ENCODE results near the gene ZFAND5. TPM values are rescaled to one million over a fixed set of nuclear protein-coding genes. Genes with fewer than 3 reads are reported as not detected.

Gene ZFAND5
- total and polyA plus RNA-seq, 7 donors: 77.7 to 951 (median 594) TPM

DNA sequence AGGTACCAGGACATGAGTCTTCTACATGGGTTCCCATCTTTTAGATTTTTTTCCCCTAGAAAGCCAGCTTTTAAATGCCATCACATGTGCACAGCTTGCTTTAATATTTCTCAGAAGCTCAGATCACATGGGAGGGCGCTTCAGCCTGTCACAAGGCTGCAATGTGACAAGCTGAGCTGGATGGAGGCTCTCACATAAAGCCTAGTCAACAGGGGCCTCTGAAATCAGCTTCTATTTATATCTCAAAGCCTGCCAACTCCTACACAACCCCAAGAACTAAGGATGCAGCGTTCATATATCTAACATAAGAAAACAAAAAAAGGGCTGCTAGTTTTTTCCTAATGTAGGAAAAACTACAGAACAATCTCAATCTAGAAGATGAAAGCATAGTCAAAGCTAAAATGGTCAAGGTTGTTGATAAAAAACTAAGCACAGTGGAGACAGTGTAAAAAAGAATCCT is 2.3 kb downstream of the ZFAND5 start:
- TF ChIP-seq, protein P1, sequence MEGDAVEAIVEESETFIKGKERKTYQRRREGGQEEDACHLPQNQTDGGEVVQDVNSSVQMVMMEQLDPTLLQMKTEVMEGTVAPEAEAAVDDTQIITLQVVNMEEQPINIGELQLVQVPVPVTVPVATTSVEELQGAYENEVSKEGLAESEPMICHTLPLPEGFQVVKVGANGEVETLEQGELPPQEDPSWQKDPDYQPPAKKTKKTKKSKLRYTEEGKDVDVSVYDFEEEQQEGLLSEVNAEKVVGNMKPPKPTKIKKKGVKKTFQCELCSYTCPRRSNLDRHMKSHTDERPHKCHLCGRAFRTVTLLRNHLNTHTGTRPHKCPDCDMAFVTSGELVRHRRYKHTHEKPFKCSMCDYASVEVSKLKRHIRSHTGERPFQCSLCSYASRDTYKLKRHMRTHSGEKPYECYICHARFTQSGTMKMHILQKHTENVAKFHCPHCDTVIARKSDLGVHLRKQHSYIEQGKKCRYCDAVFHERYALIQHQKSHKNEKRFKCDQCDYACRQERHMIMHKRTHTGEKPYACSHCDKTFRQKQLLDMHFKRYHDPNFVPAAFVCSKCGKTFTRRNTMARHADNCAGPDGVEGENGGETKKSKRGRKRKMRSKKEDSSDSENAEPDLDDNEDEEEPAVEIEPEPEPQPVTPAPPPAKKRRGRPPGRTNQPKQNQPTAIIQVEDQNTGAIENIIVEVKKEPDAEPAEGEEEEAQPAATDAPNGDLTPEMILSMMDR (IDR thresholded peaks at IDR 0.05): no peak
- peak; percentile 61 to 80 for DNase-seq
- H3K4me1 ChIP-seq: peaks cover 34% of the 10 kb centered on the region
- 0 to 2% (median 2%) methylated on average over 2 of the region's 2 CpGs for WGBS, 3 donors
- peak overlapping the region; percentile 84 for H3K4me3 ChIP-seq
- no peaks in the 10 kb centered on the region for H3K27me3 ChIP-seq (ENCODE audit: insufficient read depth in 3 of 3, low read length in 2 of 3)
- ATAC-seq: peak; percentile 56 to 69 (median 66)
- intact Hi-C loops (cut with DNase I): loop anchor here in 1 of 2 donors (5.0 kb wide), 1 partner anchor 215 kb away; no protein-coding TSS in a partner anchor
- H3K36me3 ChIP-seq (ENCODE audit: insufficient read depth in 1 of 2, low read depth in 1 of 2): peaks cover 0 to 50% of the 10 kb centered on the region in 2 donors
- no peaks in the 10 kb centered on the region for H3K9me3 ChIP-seq
- peak overlapping the region; percentile 99 for H3K27ac ChIP-seq

DNA sequence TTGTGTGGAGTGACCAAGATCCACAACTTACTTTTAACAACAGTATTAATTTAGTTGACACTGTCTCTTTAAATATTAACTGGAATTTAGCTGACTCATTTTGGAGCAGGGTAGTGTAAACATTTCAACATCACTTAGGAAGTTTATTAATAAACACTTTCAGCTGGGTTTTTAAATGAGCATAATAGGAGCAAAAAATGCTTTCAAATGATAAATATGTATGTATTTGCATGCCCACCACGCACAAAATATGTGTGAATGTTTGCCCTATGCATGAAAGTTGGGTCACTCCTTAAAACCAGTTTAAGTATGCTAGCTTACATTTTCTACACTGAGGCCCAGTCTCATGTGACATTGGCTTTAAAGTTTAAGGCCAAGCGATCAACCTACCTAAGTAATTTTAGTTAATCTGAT is 2.9 kb downstream of the ZFAND5 start:
- intact Hi-C loops (cut with DNase I): loop anchor here in 1 of 2 donors (5.0 kb wide), 1 partner anchor 215 kb away; no protein-coding TSS in a partner anchor
- peak overlapping the region; percentile 99 for H3K27ac ChIP-seq
- peaks cover 0 to 55% of the 10 kb centered on the region in 2 donors for H3K36me3 ChIP-seq (ENCODE audit: insufficient read depth in 1 of 2, low read depth in 1 of 2)
- no peaks in the 10 kb centered on the region for H3K9me3 ChIP-seq
- H3K4me1 ChIP-seq: peaks cover 40% of the 10 kb centered on the region
- 0 to 3% (median 0%) methylated on average over 2 of the region's 2 CpGs for WGBS, 3 donors
- peak in 2 of 4 donors; percentile 21 to 36 for ATAC-seq
- TF ChIP-seq, protein P1 (IDR thresholded peaks at IDR 0.05): no peak
- no peak for DNase-seq
- peak overlapping the region; percentile 84 for H3K4me3 ChIP-seq
- no peaks in the 10 kb centered on the region for H3K27me3 ChIP-seq (ENCODE audit: insufficient read depth in 3 of 3, low read length in 2 of 3)

DNA sequence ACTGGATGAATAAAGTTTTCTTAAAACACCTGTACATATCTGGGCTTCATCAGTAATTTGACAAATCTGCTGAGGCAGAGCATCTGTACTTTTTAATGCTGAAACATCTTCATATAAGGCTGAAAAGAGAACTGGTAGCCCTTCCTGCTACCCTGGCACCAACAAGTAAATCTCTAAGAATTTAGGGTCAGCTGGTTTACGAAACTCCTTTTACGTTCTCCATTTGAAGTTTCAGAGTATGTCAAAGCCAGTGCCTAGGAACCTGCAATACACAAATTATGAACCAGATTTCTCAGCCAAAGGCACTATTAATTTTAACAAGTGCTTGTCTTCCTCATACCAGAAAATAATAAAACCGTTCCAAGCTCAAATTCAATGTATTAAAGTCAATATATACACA is 3.8 kb downstream of the ZFAND5 start:
- DNase-seq (no peak), ATAC-seq (no peak)
- peak overlapping the region; percentile 84 for H3K4me3 ChIP-seq
- H3K4me1 ChIP-seq: peaks cover 45% of the 10 kb centered on the region
- intact Hi-C loops (cut with DNase I): loop anchor here in 1 of 2 donors (5.0 kb wide), 1 partner anchor 216 kb away; no protein-coding TSS in a partner anchor
- peaks cover 0 to 64% of the 10 kb centered on the region in 2 donors for H3K36me3 ChIP-seq (ENCODE audit: insufficient read depth in 1 of 2, low read depth in 1 of 2)
- peak overlapping the region; percentile 99 for H3K27ac ChIP-seq
- 8 to 14% (median 11%) methylated on average over 3 of the region's 3 CpGs for WGBS, 3 donors
- TF ChIP-seq, protein P1 (IDR thresholded peaks at IDR 0.05): no peak
- no peaks in the 10 kb centered on the region for H3K27me3 ChIP-seq (ENCODE audit: insufficient read depth in 3 of 3, low read length in 2 of 3)
- H3K9me3 ChIP-seq: no peaks in the 10 kb centered on the region

DNA sequence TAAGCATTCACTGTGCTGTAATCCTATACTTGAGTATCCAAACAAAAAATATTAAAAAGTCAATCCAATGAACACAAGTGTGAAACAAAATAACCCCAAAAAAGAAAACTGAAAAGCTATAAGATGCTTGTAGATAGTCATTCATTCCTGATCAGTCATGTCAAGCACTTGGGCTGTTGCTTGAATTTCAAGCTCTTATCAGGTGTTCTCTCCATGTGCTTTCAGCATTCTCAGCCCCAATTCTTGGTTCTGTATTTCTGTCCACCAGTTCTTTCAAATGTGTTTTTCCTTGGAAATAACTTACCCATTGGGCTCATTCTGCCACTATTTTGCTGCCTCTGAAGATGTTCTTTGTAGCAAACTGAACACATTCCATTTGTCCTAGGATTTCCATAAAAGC is 4.7 kb downstream of the ZFAND5 start:
- TF ChIP-seq, protein P1 (IDR thresholded peaks at IDR 0.05): no peak
- no peaks in the 10 kb centered on the region for H3K27me3 ChIP-seq (ENCODE audit: insufficient read depth in 3 of 3, low read length in 2 of 3)
- peak overlapping the region; percentile 99 for H3K27ac ChIP-seq
- peaks cover 3 to 73% of the 10 kb centered on the region in 2 donors for H3K36me3 ChIP-seq (ENCODE audit: insufficient read depth in 1 of 2, low read depth in 1 of 2)
- H3K9me3 ChIP-seq: no peaks in the 10 kb centered on the region
- intact Hi-C loops (cut with DNase I): loop anchor here in 1 of 2 donors (5.0 kb wide), 1 partner anchor 217 kb away; no protein-coding TSS in a partner anchor
- H3K4me1 ChIP-seq: peaks cover 50% of the 10 kb centered on the region
- ATAC-seq: no peak
- H3K4me3 ChIP-seq: peak overlapping the region; percentile 84
- no peak for DNase-seq

Data from psoas muscle (tissue), 8 donors.